Transverse colon (tissue), 4 donors: ENCODE results near the gene RIPOR3.

Experiments used
- POLR2A ChIP-seq: fragments of 450-650 bp; IDR thresholded peaks from one replicate; pipeline ENCODE4 v1.6.1; 2016; ENCODE audit warnings: antibody characterized with exemption, mild to moderate bottlenecking, moderate library complexity
- POLR2AphosphoS5 ChIP-seq, 3 donors: sonication (generic); formaldehyde crosslinking; IDR thresholded peaks; one replicate each; pipeline ENCODE4 v1.6.1; 2016; ENCODE audit warnings: antibody characterized with exemption in 3 of 3
- TF ChIP-seq, protein P1 (sequence below), 5 experiments: fragments of 200-600 bp in 3 of 5; fragments of 450-650 bp in 2 of 5; sonication (generic) in 3 of 5; IDR thresholded peaks; 1 replicate in 2 of 5; 2 replicates in 3 of 5; pipeline ENCODE4 v1.5.1; 2016 to 2017; ENCODE audit warnings: antibody characterized with exemption in 5 of 5, inconsistent platforms in 3 of 5, mild to moderate bottlenecking in 2 of 5, moderate library complexity in 1 of 5

DNA sequence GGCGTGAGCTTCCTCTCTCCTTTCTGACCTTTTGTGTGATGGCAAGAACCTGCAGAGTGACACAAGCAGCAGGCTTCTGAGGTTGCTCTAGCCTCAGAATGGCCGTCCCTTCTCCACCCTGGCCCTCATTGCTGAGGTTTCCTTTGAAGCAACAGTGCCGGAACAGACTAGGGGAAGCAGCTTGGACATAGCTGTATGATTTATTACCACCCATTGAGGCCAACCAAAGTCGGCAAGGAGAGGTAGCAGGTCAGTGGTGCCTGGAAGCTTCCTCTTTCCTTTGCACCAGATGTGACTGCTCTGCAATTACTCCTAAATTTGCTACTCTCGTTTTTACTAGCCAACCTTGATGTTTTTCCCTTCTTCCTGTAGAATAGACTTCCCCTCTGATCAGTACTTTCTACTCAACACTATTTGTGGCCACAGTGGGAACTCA lies 149.7 kb downstream of the RIPOR3 start:
- no peak for TF ChIP-seq POLR2A
- TF ChIP-seq, protein P1, sequence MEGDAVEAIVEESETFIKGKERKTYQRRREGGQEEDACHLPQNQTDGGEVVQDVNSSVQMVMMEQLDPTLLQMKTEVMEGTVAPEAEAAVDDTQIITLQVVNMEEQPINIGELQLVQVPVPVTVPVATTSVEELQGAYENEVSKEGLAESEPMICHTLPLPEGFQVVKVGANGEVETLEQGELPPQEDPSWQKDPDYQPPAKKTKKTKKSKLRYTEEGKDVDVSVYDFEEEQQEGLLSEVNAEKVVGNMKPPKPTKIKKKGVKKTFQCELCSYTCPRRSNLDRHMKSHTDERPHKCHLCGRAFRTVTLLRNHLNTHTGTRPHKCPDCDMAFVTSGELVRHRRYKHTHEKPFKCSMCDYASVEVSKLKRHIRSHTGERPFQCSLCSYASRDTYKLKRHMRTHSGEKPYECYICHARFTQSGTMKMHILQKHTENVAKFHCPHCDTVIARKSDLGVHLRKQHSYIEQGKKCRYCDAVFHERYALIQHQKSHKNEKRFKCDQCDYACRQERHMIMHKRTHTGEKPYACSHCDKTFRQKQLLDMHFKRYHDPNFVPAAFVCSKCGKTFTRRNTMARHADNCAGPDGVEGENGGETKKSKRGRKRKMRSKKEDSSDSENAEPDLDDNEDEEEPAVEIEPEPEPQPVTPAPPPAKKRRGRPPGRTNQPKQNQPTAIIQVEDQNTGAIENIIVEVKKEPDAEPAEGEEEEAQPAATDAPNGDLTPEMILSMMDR (IDR thresholded peaks at IDR 0.05) = no peak
- TF ChIP-seq POLR2AphosphoS5 (IDR thresholded peaks at IDR 0.05) = no peak
